ENCODE measurements around the gene OR6P1.

The OR6P1 gene

GRCh38 chr1:158520021-158520420 is 50.4 kb downstream of the OR6P1 start:
- no peak overlapping the region for H3K27ac ChIP-seq
- no peak for DNase-seq
- TF ChIP-seq CTCF (IDR thresholded peaks at IDR 0.05; ENCODE audit: low read depth, low read length) = no peak
- no peaks in the 10 kb centered on the region for H3K36me3 ChIP-seq
- no peak overlapping the region for H3K4me3 ChIP-seq (ENCODE audit: low read depth, low read length)
- H3K9me3 ChIP-seq (ENCODE audit: severe bottlenecking) = no peaks in the 10 kb centered on the region
- peaks cover 80% of the 10 kb centered on the region for H3K27me3 ChIP-seq (ENCODE audit: insufficient read depth, low read depth, severe bottlenecking)

GRCh38 chr1:158516966-158517365 is 53.4 kb downstream of the OR6P1 start:
- H3K27ac ChIP-seq = no peak overlapping the region
- no peak for TF ChIP-seq CTCF (IDR thresholded peaks at IDR 0.05; ENCODE audit: low read depth, low read length)
- peaks cover 68% of the 10 kb centered on the region for H3K27me3 ChIP-seq (ENCODE audit: insufficient read depth, low read depth, severe bottlenecking)
- H3K9me3 ChIP-seq (ENCODE audit: severe bottlenecking) = no peaks in the 10 kb centered on the region
- no peak for DNase-seq
- no peak overlapping the region for H3K4me3 ChIP-seq (ENCODE audit: low read depth, low read length)
- H3K36me3 ChIP-seq = no peaks in the 10 kb centered on the region
